WTC11 (cell line): Measurements from ENCODE around the gene FUT6.

Experiments used
- FOXJ3 ChIP-seq: sonication (generic); formaldehyde crosslinking; IDR thresholded peaks from 2 replicates; pipeline ENCODE4 v1.9.0; 2021; ENCODE audit warnings: missing genetic modification reagents, mild to moderate bottlenecking, borderline replicate concordance
- FOXP1 ChIP-seq: sonication (generic); formaldehyde crosslinking; IDR thresholded peaks from 2 replicates; pipeline ENCODE4 v1.8.0; 2022; ENCODE audit warnings: missing genetic modification reagents, mild to moderate bottlenecking, moderate library complexity, borderline replicate concordance
- IRF2 ChIP-seq: sonication (generic); formaldehyde crosslinking; IDR thresholded peaks from 2 replicates; pipeline ENCODE4 v1.8.0; 2022; ENCODE audit warnings: low read depth, missing genetic modification reagents, borderline replicate concordance
- JUN ChIP-seq: sonication (generic); formaldehyde crosslinking; IDR thresholded peaks from 2 replicates; pipeline ENCODE4 v1.8.0; 2023; ENCODE audit warnings: mild to moderate bottlenecking, missing genetic modification reagents
- KAT7 ChIP-seq: sonication (generic); formaldehyde crosslinking; IDR thresholded peaks from 2 replicates; pipeline ENCODE4 v1.8.1; 2023; ENCODE audit warnings: missing genetic modification reagents, mild to moderate bottlenecking, borderline replicate concordance
- NR1H2 ChIP-seq: sonication (generic); formaldehyde crosslinking; IDR thresholded peaks from 2 replicates; pipeline ENCODE4 v1.9.0; 2021; ENCODE audit warnings: mild to moderate bottlenecking, moderate library complexity, missing genetic modification reagents
- OVOL2 ChIP-seq: fragments of 250-450 bp; sonication (Bioruptor Pico); IDR thresholded peaks from 2 replicates; pipeline ENCODE4 v1.9.0; 2021; ENCODE audit warnings: mild to moderate bottlenecking, borderline replicate concordance
- TCF7 ChIP-seq: sonication (generic); formaldehyde crosslinking; IDR thresholded peaks from 2 replicates; pipeline ENCODE4 v1.8.0; 2022; ENCODE audit warnings: mild to moderate bottlenecking, low read depth, missing genetic modification reagents, moderate library complexity
- ZNF219 ChIP-seq: sonication (generic); formaldehyde crosslinking; IDR thresholded peaks from 2 replicates; pipeline ENCODE4 v1.8.0; 2023; ENCODE audit warnings: missing genetic modification reagents, mild to moderate bottlenecking, borderline replicate concordance
- TF ChIP-seq, protein P1 (sequence below): fragments of 200-600 bp; IDR thresholded peaks from 2 replicates; pipeline ENCODE4 v1.8.0; 2022; ENCODE audit warnings: antibody characterized with exemption
- TF ChIP-seq, protein P2 (sequence below): sonication (generic); formaldehyde crosslinking; IDR thresholded peaks from 2 replicates; pipeline ENCODE4 v1.8.0; 2022; ENCODE audit warnings: mild to moderate bottlenecking, missing genetic modification reagents
- TF ChIP-seq, protein P3 (sequence below): sonication (generic); formaldehyde crosslinking; IDR thresholded peaks from 2 replicates; pipeline ENCODE4 v1.8.1; 2023; ENCODE audit warnings: mild to moderate bottlenecking, moderate library complexity, missing genetic modification reagents
- TF ChIP-seq, protein P4 (sequence below): sonication (generic); formaldehyde crosslinking; IDR thresholded peaks from 2 replicates; pipeline ENCODE4 v1.8.1; 2022; ENCODE audit warnings: missing genetic modification reagents, borderline replicate concordance

DNA sequence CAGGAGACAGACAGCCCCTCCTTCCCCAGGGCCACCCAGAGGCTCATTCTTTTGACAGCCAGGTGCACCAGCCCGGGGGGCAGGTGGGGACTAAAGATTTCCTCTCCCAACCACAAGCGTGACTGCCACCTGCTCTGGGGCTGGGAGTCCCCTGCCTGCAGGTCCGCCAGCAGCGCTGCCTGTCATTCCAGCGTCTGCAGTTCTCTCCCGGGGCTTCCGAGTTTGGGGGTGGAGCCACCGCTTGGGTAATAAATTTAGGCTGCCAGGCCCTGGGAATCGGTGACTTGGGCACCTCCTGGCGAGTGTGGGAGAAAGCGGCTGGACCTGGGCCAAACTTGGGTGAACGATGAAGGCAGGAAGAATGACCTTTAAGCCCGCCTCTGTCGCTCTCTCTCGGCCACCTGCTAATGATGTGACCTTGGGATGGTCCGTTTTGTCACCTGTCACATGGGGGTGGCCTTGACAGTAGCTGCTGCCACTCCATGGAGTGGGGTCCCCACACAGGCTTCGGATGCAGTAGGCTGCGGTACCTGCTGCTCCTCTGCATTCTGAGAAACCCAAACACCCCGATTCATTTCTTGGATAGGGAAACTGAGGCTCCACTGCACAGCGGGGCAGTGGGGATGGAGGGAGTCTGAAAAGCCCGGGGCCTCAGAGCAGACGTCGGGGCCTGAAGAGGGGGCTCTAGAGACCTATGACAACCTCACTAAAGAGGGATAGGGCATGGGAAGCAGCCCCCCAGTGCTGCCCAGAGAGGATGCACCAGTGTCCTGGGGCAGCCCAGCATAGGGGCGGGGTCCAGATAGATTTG is 12.8 kb downstream of the FUT6 start:
- TF ChIP-seq IRF2 (no peak), TCF7 (CRISPR knock-in tag) (no peak), OVOL2 (CRISPR knock-in tag) (no peak), KAT7 (CRISPR knock-in tag) (no peak), ZNF219 (CRISPR knock-in tag) (no peak), FOXP1 (CRISPR knock-in tag) (no peak), NR1H2 (no peak), JUN (CRISPR knock-in tag) (no peak), FOXJ3 (CRISPR knock-in tag) (no peak)
- TF ChIP-seq, protein P1, sequence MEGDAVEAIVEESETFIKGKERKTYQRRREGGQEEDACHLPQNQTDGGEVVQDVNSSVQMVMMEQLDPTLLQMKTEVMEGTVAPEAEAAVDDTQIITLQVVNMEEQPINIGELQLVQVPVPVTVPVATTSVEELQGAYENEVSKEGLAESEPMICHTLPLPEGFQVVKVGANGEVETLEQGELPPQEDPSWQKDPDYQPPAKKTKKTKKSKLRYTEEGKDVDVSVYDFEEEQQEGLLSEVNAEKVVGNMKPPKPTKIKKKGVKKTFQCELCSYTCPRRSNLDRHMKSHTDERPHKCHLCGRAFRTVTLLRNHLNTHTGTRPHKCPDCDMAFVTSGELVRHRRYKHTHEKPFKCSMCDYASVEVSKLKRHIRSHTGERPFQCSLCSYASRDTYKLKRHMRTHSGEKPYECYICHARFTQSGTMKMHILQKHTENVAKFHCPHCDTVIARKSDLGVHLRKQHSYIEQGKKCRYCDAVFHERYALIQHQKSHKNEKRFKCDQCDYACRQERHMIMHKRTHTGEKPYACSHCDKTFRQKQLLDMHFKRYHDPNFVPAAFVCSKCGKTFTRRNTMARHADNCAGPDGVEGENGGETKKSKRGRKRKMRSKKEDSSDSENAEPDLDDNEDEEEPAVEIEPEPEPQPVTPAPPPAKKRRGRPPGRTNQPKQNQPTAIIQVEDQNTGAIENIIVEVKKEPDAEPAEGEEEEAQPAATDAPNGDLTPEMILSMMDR, result no peak
- TF ChIP-seq, protein P2, sequence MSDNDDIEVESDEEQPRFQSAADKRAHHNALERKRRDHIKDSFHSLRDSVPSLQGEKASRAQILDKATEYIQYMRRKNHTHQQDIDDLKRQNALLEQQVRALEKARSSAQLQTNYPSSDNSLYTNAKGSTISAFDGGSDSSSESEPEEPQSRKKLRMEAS (CRISPR knock-in tag), result no peak
- TF ChIP-seq, protein P3, sequence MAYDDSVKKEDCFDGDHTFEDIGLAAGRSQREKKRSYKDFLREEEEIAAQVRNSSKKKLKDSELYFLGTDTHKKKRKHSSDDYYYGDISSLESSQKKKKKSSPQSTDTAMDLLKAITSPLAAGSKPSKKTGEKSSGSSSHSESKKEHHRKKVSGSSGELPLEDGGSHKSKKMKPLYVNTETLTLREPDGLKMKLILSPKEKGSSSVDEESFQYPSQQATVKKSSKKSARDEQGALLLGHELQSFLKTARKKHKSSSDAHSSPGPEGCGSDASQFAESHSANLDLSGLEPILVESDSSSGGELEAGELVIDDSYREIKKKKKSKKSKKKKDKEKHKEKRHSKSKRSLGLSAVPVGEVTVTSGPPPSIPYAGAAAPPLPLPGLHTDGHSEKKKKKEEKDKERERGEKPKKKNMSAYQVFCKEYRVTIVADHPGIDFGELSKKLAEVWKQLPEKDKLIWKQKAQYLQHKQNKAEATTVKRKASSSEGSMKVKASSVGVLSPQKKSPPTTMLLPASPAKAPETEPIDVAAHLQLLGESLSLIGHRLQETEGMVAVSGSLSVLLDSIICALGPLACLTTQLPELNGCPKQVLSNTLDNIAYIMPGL (CRISPR knock-in tag), result no peak
- TF ChIP-seq, protein P4, sequence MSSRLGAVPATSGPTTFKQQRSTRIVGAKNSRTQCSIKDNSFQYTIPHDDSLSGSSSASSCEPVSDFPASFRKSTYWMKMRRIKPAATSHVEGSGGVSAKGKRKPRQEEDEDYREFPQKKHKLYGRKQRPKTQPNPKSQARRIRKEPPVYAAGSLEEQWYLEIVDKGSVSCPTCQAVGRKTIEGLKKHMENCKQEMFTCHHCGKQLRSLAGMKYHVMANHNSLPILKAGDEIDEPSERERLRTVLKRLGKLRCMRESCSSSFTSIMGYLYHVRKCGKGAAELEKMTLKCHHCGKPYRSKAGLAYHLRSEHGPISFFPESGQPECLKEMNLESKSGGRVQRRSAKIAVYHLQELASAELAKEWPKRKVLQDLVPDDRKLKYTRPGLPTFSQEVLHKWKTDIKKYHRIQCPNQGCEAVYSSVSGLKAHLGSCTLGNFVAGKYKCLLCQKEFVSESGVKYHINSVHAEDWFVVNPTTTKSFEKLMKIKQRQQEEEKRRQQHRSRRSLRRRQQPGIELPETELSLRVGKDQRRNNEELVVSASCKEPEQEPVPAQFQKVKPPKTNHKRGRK (CRISPR knock-in tag), result no peak
